HG02943 (cell line): ENCODE data around the gene CAPN15.
"Not testable (repeated sequence)": the region's sequence is repeated elsewhere in the genome, so short reads cannot be mapped to it uniquely, and the experiment has no call there.

ENCODE experiments used
- ATAC-seq: cut with Tn5 transposase; IDR thresholded peaks from one replicate; pipeline ENCODE4 v1.9.1; 2021; ENCODE audit warnings: mild to moderate bottlenecking, low read depth, moderate library complexity; ENCODE audit not compliant: unreplicated experiment

The CAPN15 gene

GRCh38 chr16:527015-527903, at the start of gene CAPN15:
CAPN15 (plus strand) TSS chr16:527712; CDS start chr16:546839, 19,127 bp downstream.
- ATAC-seq = peak; percentile 55

GRCh38 chr16:478287-478686, 49.2 kb upstream of the CAPN15 start:
- ATAC-seq = not testable (repeated sequence)

GRCh38 chr16:482468-483185, 44.9 kb upstream of the CAPN15 start:
- no peak for ATAC-seq

GRCh38 chr16:483341-484075, 44.0 kb upstream of the CAPN15 start:
- no peak for ATAC-seq

- ATAC-seq = no peak
Observed at GRCh38 chr16:489606-490005, 37.9 kb upstream of the CAPN15 start.

GRCh38 chr16:490768-491167, 36.7 kb upstream of the CAPN15 start:
- no peak for ATAC-seq

GRCh38 chr16:491220-491919, 36.1 kb upstream of the CAPN15 start:
- ATAC-seq = no peak

- no peak for ATAC-seq
Observed at GRCh38 chr16:492211-492875, 35.2 kb upstream of the CAPN15 start.

GRCh38 chr16:494676-495075, 32.8 kb upstream of the CAPN15 start:
- not testable (repeated sequence) for ATAC-seq

GRCh38 chr16:495127-495748, 32.3 kb upstream of the CAPN15 start:
- ATAC-seq = no peak

GRCh38 chr16:496097-496886, 31.2 kb upstream of the CAPN15 start:
- no peak for ATAC-seq

- ATAC-seq = no peak
Observed at GRCh38 chr16:497258-497657, 30.3 kb upstream of the CAPN15 start.

- no peak for ATAC-seq
Observed at GRCh38 chr16:499924-500323, 27.6 kb upstream of the CAPN15 start.

GRCh38 chr16:500709-501108, 26.8 kb upstream of the CAPN15 start:
- ATAC-seq = no peak

- ATAC-seq = no peak
Observed at GRCh38 chr16:502179-502943, 25.2 kb upstream of the CAPN15 start.

GRCh38 chr16:503150-504071, 24.1 kb upstream of the CAPN15 start:
- no peak for ATAC-seq
